Midbrain (tissue), 1 donor: ENCODE measurements around the gene COL6A2.
"Not testable (repeated sequence)": the region's sequence is repeated elsewhere in the genome, so short reads cannot be mapped to it uniquely, and the experiment has no call there.

Experiments
- DNase-seq: peaks from one replicate; lab custom pipeline; 2025; lab: John Stamatoyannopoulos, UW

COL6A2 gene

DNA sequence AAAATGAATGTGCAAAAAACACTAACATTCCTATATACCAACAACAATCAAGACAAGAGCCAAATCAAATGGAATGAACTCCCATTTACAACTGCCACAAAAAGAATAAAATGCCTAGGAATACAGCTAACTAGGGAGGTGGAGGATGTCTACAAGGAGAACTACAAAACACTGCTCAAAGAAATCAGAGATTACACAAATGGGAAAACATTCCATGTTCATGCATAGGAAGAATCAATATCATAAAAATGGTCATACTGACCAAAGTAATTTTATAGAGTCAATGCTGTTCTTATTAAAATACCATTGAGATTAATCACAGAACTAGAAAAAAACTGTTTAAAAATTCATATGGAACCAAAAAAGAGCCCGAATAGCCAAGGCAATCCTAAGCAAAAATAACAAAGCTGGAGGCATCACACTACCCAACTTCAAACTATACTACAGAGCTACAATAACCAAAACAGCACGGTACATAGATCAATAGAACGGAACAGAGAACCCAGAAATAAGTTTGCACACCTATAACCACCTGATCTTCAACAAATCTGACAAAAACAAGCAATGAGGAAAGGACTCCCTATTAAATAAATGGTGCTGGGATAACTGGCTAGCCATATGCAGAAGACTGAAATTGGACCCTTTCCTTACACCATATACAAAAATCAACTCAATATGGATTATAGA, 78.7 kb downstream of the COL6A2 start:
- DNase-seq = not testable (repeated sequence)

DNA sequence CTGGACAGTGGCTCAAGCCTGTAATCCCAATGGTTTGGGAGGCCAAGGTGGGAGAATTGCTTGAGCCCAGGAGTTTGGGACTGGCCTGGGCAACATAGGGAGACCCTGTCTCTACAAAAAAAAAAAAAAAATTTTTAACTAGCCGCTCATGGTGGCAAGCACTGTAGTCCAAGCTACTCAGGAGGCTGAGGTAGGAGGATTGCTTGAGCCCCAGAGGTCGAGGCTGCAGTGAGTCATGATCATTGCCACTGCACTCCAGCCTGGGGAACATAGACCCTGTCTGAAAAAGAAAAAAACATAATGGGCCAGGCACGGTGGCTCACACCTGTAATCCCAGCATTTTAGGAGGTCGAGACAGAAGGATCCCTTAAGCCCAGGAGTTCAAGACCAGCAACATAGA, 81.0 kb downstream of the COL6A2 start:
- no peak for DNase-seq
